Measurements from ENCODE around the gene TSNAXIP1. TPM values are rescaled to one million over a fixed set of nuclear protein-coding genes. Genes with fewer than 3 reads are reported as not detected.

TSNAXIP1 gene
- polyA plus RNA-seq, 3 donors = 0.23 TPM; not detected in 2

GRCh38 chr16:67758966-67759365 lies 47.7 kb upstream of the TSNAXIP1 start:
- Histone ChIP-seq H2AFZ (ENCODE audit: insufficient read depth, low read depth, low read length, poor library complexity, severe bottlenecking) (no peak overlapping the region), H3K4me2 (replicated peaks; ENCODE audit: extremely low read depth, low read length, poor library complexity, severe bottlenecking) (no peak overlapping the region), H3K79me2 (ENCODE audit: insufficient read depth, low read length) (no peaks in the 10 kb centered on the region), H3K27me3 (ENCODE audit: control insufficient read depth in 2 of 2, insufficient read depth in 2 of 2, low read length in 2 of 2) (no peaks in the 10 kb centered on the region), H3K4me3 (replicated peaks in 1 of 3; ENCODE audit: low read depth in 2 of 3, low read length in 3 of 3) (no peak overlapping the region), H3K36me3 (replicated peaks in 1 of 2; ENCODE audit: control insufficient read depth in 1 of 2, insufficient read depth in 2 of 2, low read length in 2 of 2) (peaks cover 22 to 57% of the 10 kb centered on the region in 2 donors), H3K4me1 (ENCODE audit: control insufficient read depth in 1 of 2, insufficient read depth in 2 of 2, low read length in 2 of 2) (no peaks in the 10 kb centered on the region), H3K9me3 (replicated peaks in 1 of 2; ENCODE audit: control insufficient read depth in 1 of 2, insufficient read depth in 1 of 2, low read length in 2 of 2) (no peaks in the 10 kb centered on the region), H4K20me1 (ENCODE audit: insufficient read depth, low read length) (peaks cover 23% of the 10 kb centered on the region), H3K9ac (ENCODE audit: insufficient read depth, low read length, poor library complexity, severe bottlenecking) (no peak overlapping the region), H3K27ac (ENCODE audit: low read depth in 1 of 2, low read length in 2 of 2) (no peak overlapping the region)
- peaks cover 5% of the 10 kb centered on the region for H3K4me1 Mint-ChIP-seq
- H3K9me3 Mint-ChIP-seq = no peaks in the 10 kb centered on the region
- TF ChIP-seq, protein P1, sequence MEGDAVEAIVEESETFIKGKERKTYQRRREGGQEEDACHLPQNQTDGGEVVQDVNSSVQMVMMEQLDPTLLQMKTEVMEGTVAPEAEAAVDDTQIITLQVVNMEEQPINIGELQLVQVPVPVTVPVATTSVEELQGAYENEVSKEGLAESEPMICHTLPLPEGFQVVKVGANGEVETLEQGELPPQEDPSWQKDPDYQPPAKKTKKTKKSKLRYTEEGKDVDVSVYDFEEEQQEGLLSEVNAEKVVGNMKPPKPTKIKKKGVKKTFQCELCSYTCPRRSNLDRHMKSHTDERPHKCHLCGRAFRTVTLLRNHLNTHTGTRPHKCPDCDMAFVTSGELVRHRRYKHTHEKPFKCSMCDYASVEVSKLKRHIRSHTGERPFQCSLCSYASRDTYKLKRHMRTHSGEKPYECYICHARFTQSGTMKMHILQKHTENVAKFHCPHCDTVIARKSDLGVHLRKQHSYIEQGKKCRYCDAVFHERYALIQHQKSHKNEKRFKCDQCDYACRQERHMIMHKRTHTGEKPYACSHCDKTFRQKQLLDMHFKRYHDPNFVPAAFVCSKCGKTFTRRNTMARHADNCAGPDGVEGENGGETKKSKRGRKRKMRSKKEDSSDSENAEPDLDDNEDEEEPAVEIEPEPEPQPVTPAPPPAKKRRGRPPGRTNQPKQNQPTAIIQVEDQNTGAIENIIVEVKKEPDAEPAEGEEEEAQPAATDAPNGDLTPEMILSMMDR (IDR thresholded peaks at IDR 0.05) = no peak
- H3K27ac Mint-ChIP-seq = peak overlapping the region in 1 of 7 donors; percentile 17
- H3K36me3 Mint-ChIP-seq = peaks cover 33 to 50% of the 10 kb centered on the region in 2 donors
- WGBS (ENCODE audit: insufficient coverage) = 95% methylated on average over 5 of the region's 7 CpGs
- H3K27me3 Mint-ChIP-seq (ENCODE audit: low read depth in 3 of 3) = peaks cover 0 to 2% (median 0%) of the 10 kb centered on the region in 3 donors
- H3K4me3 Mint-ChIP-seq = no peak overlapping the region
- no peak for DNase-seq
- intact Hi-C loops (cut with micrococcal nuclease) = no loop called here

- Mint-ChIP-seq H3K27me3 (ENCODE audit: low read depth in 3 of 3) (peaks cover 0 to 2% (median 0%) of the 10 kb centered on the region in 3 donors), H3K9me3 (no peaks in the 10 kb centered on the region), H3K4me3 (no peak overlapping the region), H3K36me3 (peaks cover 29 to 41% of the 10 kb centered on the region in 2 donors), H3K27ac (peak overlapping the region in 3 of 7 donors; percentile 19 to 79 (median 28)), H3K4me1 (peaks cover 5% of the 10 kb centered on the region)
- no peak overlapping the region for H3K4me2 ChIP-seq (replicated peaks; ENCODE audit: extremely low read depth, low read length, poor library complexity, severe bottlenecking)
- H3K36me3 ChIP-seq (replicated peaks in 1 of 2; ENCODE audit: control insufficient read depth in 1 of 2, insufficient read depth in 2 of 2, low read length in 2 of 2) = peaks cover 22 to 53% of the 10 kb centered on the region in 2 donors
- H3K9me3 ChIP-seq (replicated peaks in 1 of 2; ENCODE audit: control insufficient read depth in 1 of 2, insufficient read depth in 1 of 2, low read length in 2 of 2) = no peaks in the 10 kb centered on the region
- WGBS (ENCODE audit: insufficient coverage) = 59% methylated on average over 5 of the region's 8 CpGs
- intact Hi-C loops (cut with micrococcal nuclease) = no loop called here
- peaks cover 17% of the 10 kb centered on the region for H4K20me1 ChIP-seq (ENCODE audit: insufficient read depth, low read length)
- H3K27ac ChIP-seq (ENCODE audit: low read depth in 1 of 2, low read length in 2 of 2) = no peak overlapping the region
- no peaks in the 10 kb centered on the region for H3K27me3 ChIP-seq (ENCODE audit: control insufficient read depth in 2 of 2, insufficient read depth in 2 of 2, low read length in 2 of 2)
- TF ChIP-seq, protein P1 (IDR thresholded peaks at IDR 0.05) = no peak
- no peaks in the 10 kb centered on the region for H3K79me2 ChIP-seq (ENCODE audit: insufficient read depth, low read length)
- no peak overlapping the region for H3K9ac ChIP-seq (ENCODE audit: insufficient read depth, low read length, poor library complexity, severe bottlenecking)
- H3K4me1 ChIP-seq (ENCODE audit: control insufficient read depth in 1 of 2, insufficient read depth in 2 of 2, low read length in 2 of 2) = no peaks in the 10 kb centered on the region
- H2AFZ ChIP-seq (ENCODE audit: insufficient read depth, low read depth, low read length, poor library complexity, severe bottlenecking) = no peak overlapping the region
- H3K4me3 ChIP-seq (replicated peaks in 1 of 3; ENCODE audit: low read depth in 2 of 3, low read length in 3 of 3) = no peak overlapping the region
- DNase-seq = no peak
Observed at GRCh38 chr16:67760206-67760955, 46.3 kb upstream of the TSNAXIP1 start.

Data from CD14-positive monocyte (primary cell).